ENCODE results near the gene ABLIM3. TPM values are rescaled to one million over a fixed set of nuclear protein-coding genes. Genes with fewer than 3 reads are reported as not detected.
A peak's percentile ranks its signal among the peaks of the same experiment; 100 is the strongest.

Gene ABLIM3
- total and polyA plus RNA-seq, 12 donors: 53.6 to 189 (median 103) TPM

GRCh38 chr5:149262315-149262714 lies 121.0 kb downstream of the ABLIM3 start:
- H3K36me3 ChIP-seq: peaks cover 0 to 22% (median 7%) of the 10 kb centered on the region in 9 donors
- 78 to 82% methylated on average over 4 of the region's 4 CpGs for WGBS, 2 donors
- no peaks in the 10 kb centered on the region for H3K9me3 ChIP-seq
- no peaks in the 10 kb centered on the region for H3K27me3 ChIP-seq
- H3K4me3 ChIP-seq: no peak overlapping the region
- DNase-seq (no peak), ATAC-seq (no peak)
- no peak for TF ChIP-seq CTCF (IDR thresholded peaks at IDR 0.05)
- intact Hi-C loops (cut with DNase I): loop anchor here in 4 of 10 donors (10.0 kb wide), 2 partner anchors 102 to 172 kb away; no protein-coding TSS in a partner anchor
- peaks cover 0 to 20% (median 3%) of the 10 kb centered on the region in 9 donors for H3K4me1 ChIP-seq
- no peak overlapping the region for H3K27ac ChIP-seq

DNA sequence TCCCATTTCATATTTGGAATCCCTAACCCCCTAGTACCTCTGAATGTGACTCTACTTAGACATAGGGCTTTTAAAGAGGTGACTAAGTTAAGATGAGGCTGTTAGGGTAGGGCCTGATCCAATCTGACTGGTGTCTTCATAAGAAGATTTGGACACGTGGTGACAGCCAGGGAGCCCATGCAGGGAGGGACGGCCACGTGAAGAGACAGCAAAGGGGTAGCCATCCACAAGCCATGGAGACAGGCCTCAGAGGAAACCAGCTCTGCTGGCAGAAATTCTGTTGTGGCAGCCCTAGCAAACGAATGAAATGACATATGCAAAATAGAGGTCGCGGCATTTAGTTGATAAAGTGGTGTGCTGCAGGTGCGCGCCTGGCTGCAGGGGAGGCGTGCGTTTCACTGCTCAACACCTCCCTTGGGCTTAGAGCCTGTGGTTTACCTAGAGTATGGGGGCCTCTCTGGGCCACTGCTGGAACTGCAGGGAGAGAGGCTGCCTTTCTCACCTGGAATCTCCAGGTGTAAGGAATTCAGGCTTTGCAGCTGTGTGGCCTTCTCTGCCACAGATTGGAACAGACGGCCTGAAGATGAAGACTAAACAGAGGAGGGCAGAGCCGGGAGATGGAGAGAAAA lies 123.3 kb downstream of the ABLIM3 start:
- ATAC-seq (peak in 2 of 8 donors; percentile 41 to 54), DNase-seq (no peak)
- Histone ChIP-seq H3K4me3 (no peak overlapping the region), H3K4me1 (peaks cover 0 to 34% (median 8%) of the 10 kb centered on the region in 9 donors), H3K36me3 (no peaks in the 10 kb centered on the region), H3K9me3 (peaks cover 0 to 16% (median 12%) of the 10 kb centered on the region in 11 donors), H3K27ac (no peak overlapping the region), H3K27me3 (peaks cover 0 to 3% (median 0%) of the 10 kb centered on the region in 7 donors)
- intact Hi-C loops (cut with DNase I): loop anchor here in 9 of 10 donors (1.0 to 10.0 kb wide), 8 partner anchors 100 to 303 kb away; no protein-coding TSS in a partner anchor
- 39 to 41% methylated on average over 12 of the region's 12 CpGs for WGBS, 2 donors
- TF ChIP-seq CTCF (IDR thresholded peaks at IDR 0.05): peak; percentile 10 to 52 (median 42)

DNA sequence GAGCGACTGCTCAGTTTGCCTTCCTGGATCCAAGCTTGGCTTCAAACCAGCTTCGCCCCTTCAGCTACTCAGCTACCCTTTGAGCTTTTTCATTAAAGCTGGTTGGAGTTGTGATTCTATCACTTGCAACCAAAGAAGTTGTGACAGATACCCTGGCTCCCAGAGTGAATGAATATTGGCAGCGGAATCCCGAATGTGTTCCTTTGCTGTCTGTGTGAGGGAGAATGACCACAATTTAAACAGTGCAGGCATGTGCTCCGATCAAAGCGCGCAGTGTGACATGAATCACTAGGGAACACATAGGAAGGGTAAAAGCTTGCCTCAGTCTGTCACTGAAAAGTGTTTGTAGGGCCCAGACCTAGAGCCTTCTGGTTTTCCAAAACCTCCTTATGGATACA lies 123.8 kb downstream of the ABLIM3 start:
- no peak overlapping the region for H3K27ac ChIP-seq
- peaks cover 0 to 8% (median 0%) of the 10 kb centered on the region in 7 donors for H3K27me3 ChIP-seq
- DNase-seq (no peak), ATAC-seq (no peak)
- peaks cover 0 to 16% (median 12%) of the 10 kb centered on the region in 11 donors for H3K9me3 ChIP-seq
- H3K36me3 ChIP-seq: no peaks in the 10 kb centered on the region
- peaks cover 0 to 34% (median 8%) of the 10 kb centered on the region in 9 donors for H3K4me1 ChIP-seq
- no peak overlapping the region for H3K4me3 ChIP-seq
- TF ChIP-seq CTCF (IDR thresholded peaks at IDR 0.05): no peak
- 84 to 86% methylated on average over 7 of the region's 7 CpGs for WGBS, 2 donors
- intact Hi-C loops (cut with DNase I): loop anchor here in 9 of 10 donors (1.0 to 10.0 kb wide), 8 partner anchors 100 to 302 kb away; no protein-coding TSS in a partner anchor

DNA sequence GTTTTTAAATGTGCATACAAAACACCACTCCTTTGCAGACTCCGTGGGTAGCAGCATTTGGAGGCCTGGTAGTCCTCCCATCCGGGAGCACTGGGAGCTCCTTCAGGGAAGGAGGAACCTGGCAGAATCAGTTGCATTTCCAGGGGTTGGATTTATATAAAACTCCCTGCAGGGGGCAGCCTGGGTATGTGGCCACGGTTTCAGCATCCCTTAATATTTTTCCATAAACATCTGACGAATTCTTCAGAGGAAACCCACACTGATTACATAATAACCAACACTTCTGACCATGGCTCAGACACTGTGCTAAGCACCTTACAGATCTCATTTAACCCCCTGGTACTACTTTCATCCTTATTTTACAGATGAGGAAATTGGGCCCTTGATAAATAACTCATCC lies 124.3 kb downstream of the ABLIM3 start:
- peak in 1 of 2 donors; percentile 60 for DNase-seq
- Histone ChIP-seq H3K4me1 (peaks cover 0 to 37% (median 8%) of the 10 kb centered on the region in 9 donors), H3K27ac (no peak overlapping the region), H3K4me3 (no peak overlapping the region), H3K27me3 (peaks cover 0 to 13% (median 0%) of the 10 kb centered on the region in 7 donors), H3K9me3 (peaks cover 0 to 16% (median 12%) of the 10 kb centered on the region in 11 donors), H3K36me3 (no peaks in the 10 kb centered on the region)
- intact Hi-C loops (cut with DNase I): loop anchor here in 9 of 10 donors (1.0 to 10.0 kb wide), 8 partner anchors 99 to 302 kb away; no protein-coding TSS in a partner anchor
- 12 to 21% methylated on average over 4 of the region's 4 CpGs for WGBS, 2 donors
- ATAC-seq: peak in 7 of 8 donors; percentile 27 to 65 (median 50)
- TF ChIP-seq CTCF (IDR thresholded peaks at IDR 0.05): peak; percentile 18 to 77 (median 66)
